DOHH2 (cell line): ENCODE results near the gene CD1C.

Experiments used
- H3F3A ChIP-seq: fragments of 200-600 bp; sonication (generic), shearing (Covaris generic); 2 replicates; pipeline ENCODE4 v1.6.0; 2016; ENCODE audit warnings: antibody characterized with exemption, mild to moderate bottlenecking; ENCODE audit not compliant: control insufficient read depth, insufficient read depth
- H3K27ac ChIP-seq: fragments of 200-600 bp; sonication (generic); 2 replicates; pipeline ENCODE4 v1.5.1; 2014; ENCODE audit warnings: low read depth, mild to moderate bottlenecking, low read length, moderate library complexity
- H3K27me3 ChIP-seq: fragments of 200-600 bp; sonication (generic); 2 replicates; pipeline ENCODE4 v1.6.1; 2014; ENCODE audit warnings: mild to moderate bottlenecking, low read length, mixed read lengths; ENCODE audit not compliant: control insufficient read depth
- H3K36me3 ChIP-seq: fragments of 200-600 bp; sonication (generic); 2 replicates; pipeline ENCODE4 v1.6.1; 2014; ENCODE audit warnings: mild to moderate bottlenecking, low read length, moderate library complexity, mixed read lengths; ENCODE audit not compliant: control insufficient read depth
- H3K4me1 ChIP-seq: fragments of 200-600 bp; sonication (generic); 2 replicates; pipeline ENCODE4 v1.6.1; 2014; ENCODE audit warnings: mild to moderate bottlenecking, low read length, mixed read lengths; ENCODE audit not compliant: control insufficient read depth
- H3K4me2 ChIP-seq: fragments of 200-600 bp; sonication (generic); 2 replicates; pipeline ENCODE4 v1.6.0; 2014; ENCODE audit warnings: mild to moderate bottlenecking, low read length, moderate library complexity
- H3K4me3 ChIP-seq: fragments of 200-600 bp; sonication (generic); 2 replicates; pipeline ENCODE4 v1.5.1; 2014; ENCODE audit warnings: mild to moderate bottlenecking, low read length, mixed read lengths
- H3K79me2 ChIP-seq: fragments of 200-600 bp; sonication (generic); 2 replicates; pipeline ENCODE4 v1.6.1; 2014; ENCODE audit warnings: mild to moderate bottlenecking, low read length, mixed read lengths; ENCODE audit not compliant: control insufficient read depth
- H3K9me2 ChIP-seq: fragments of 200-600 bp; sonication (generic); replicated peaks from 2 replicates; pipeline ENCODE4 v1.6.1; 2014; ENCODE audit warnings: mild to moderate bottlenecking, low read length, mixed read lengths; ENCODE audit not compliant: control insufficient read depth
- H3K9me3 ChIP-seq: fragments of 200-600 bp; sonication (generic); 2 replicates; pipeline ENCODE4 v1.6.1; 2014; ENCODE audit warnings: antibody characterized with exemption, low read length, mixed read lengths; ENCODE audit not compliant: control insufficient read depth, insufficient read depth
- H4K20me1 ChIP-seq: fragments of 200-600 bp; sonication (generic); 2 replicates; pipeline ENCODE4 v1.6.0; 2014; ENCODE audit warnings: low read depth, mild to moderate bottlenecking, antibody characterized with exemption, low read length, moderate library complexity; ENCODE audit not compliant: control insufficient read depth, insufficient read depth
- EZH2phosphoT487 ChIP-seq: fragments of 200-600 bp; sonication (generic); IDR thresholded peaks from 2 replicates; pipeline ENCODE4 v1.6.1; 2017; ENCODE audit warnings: borderline replicate concordance, mild to moderate bottlenecking, antibody characterized with exemption, low read length, moderate library complexity, mixed read lengths
- TF ChIP-seq, protein P1 (sequence below): fragments of 200-600 bp; sonication (generic); IDR thresholded peaks from one replicate; pipeline ENCODE4 v1.5.1; 2014; ENCODE audit warnings: antibody characterized with exemption, mild to moderate bottlenecking, low read depth, low read length; ENCODE audit not compliant: poor library complexity, severe bottlenecking

CD1C gene

DNA sequence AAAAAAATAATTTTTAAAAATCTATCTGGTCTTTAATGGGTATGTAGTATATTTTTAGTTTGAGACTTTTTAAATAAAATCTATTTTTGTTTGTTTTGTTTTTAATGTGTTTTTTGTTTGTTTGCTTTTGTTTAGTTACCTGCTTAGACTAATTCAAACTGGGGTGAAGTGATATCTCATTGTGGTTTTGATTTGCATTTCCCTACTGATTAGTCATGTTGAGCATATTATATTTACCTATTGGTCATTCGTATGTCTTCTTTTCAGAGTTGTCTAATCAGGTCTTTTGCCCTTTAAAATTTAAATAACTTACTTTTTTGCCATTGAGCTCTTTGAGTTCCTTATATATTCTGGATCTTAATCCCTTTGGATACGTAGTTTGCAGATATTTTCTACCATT, 21.3 kb downstream of the CD1C start:
- H3K9me3 ChIP-seq, result peaks cover 10% of the 10 kb centered on the region
- no peaks in the 10 kb centered on the region for H3K9me2 ChIP-seq
- peaks cover 17% of the 10 kb centered on the region for H3K4me1 ChIP-seq
- H3K79me2 ChIP-seq, result no peaks in the 10 kb centered on the region
- TF ChIP-seq, protein P1, sequence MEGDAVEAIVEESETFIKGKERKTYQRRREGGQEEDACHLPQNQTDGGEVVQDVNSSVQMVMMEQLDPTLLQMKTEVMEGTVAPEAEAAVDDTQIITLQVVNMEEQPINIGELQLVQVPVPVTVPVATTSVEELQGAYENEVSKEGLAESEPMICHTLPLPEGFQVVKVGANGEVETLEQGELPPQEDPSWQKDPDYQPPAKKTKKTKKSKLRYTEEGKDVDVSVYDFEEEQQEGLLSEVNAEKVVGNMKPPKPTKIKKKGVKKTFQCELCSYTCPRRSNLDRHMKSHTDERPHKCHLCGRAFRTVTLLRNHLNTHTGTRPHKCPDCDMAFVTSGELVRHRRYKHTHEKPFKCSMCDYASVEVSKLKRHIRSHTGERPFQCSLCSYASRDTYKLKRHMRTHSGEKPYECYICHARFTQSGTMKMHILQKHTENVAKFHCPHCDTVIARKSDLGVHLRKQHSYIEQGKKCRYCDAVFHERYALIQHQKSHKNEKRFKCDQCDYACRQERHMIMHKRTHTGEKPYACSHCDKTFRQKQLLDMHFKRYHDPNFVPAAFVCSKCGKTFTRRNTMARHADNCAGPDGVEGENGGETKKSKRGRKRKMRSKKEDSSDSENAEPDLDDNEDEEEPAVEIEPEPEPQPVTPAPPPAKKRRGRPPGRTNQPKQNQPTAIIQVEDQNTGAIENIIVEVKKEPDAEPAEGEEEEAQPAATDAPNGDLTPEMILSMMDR, result no peak
- no peak for TF ChIP-seq EZH2phosphoT487
- peak overlapping the region; percentile 31 for H3K4me2 ChIP-seq
- peak overlapping the region; percentile 53 for H3K27ac ChIP-seq
- no peaks in the 10 kb centered on the region for H4K20me1 ChIP-seq
- no peaks in the 10 kb centered on the region for H3K27me3 ChIP-seq
- no peak overlapping the region for H3K4me3 ChIP-seq
- peaks cover 9% of the 10 kb centered on the region for H3F3A ChIP-seq
- H3K36me3 ChIP-seq, result no peaks in the 10 kb centered on the region

DNA sequence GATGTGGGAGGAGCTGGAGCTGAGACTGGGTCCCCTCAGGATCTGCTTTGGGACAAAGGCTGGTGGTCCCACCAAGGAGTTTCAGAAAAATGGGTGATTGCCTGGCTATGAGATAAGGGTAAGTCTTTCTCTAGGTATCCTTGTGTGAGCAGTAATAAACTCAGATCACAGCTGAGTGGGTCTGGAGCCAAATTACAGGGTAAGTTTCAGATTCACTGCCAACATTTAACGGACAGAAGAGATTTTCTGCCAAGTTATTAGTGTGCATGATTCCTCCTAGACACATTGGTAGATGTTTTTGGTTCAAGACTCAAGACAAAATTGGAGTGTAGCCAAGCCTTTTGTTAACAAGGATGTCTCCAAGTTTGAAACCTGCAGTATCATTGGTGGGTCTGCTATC, 34.1 kb downstream of the CD1C start:
- Histone ChIP-seq H3K9me2 (no peaks in the 10 kb centered on the region), H3K27me3 (no peaks in the 10 kb centered on the region), H3K4me1 (0 out of 2 replicates have a peak, but pooled peaks cover 3% of the 10 kb centered on the region), H4K20me1 (no peaks in the 10 kb centered on the region), H3K4me3 (no peak overlapping the region), H3K27ac (no peak overlapping the region), H3K79me2 (no peaks in the 10 kb centered on the region), H3F3A (no peaks in the 10 kb centered on the region), H3K36me3 (no peaks in the 10 kb centered on the region), H3K4me2 (no peak overlapping the region), H3K9me3 (no peaks in the 10 kb centered on the region)
- no peak for TF ChIP-seq EZH2phosphoT487
- TF ChIP-seq, protein P1, result no peak

DNA sequence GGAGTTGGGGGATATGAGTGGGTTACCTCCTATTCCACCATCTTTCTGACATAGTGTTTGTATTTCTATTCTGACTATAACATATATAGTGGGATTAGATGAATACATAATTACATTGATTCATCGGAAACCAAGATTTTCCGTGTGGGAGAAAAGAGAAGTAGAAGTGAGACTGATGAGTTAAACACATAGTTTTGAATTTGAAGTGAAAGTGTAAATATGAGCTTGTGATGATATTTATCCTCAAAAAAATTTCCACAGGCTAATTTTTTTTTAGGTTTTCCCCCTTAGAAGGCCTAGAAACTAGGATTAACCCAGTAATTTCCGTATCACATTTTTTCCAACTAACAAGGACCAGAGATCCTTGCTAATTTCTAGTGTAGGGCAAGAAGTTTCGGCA, 34.7 kb downstream of the CD1C start:
- H3K27ac ChIP-seq, result no peak overlapping the region
- H3K36me3 ChIP-seq, result no peaks in the 10 kb centered on the region
- no peaks in the 10 kb centered on the region for H3K9me3 ChIP-seq
- no peak overlapping the region for H3K4me3 ChIP-seq
- H3K4me2 ChIP-seq, result no peak overlapping the region
- H3K9me2 ChIP-seq, result no peaks in the 10 kb centered on the region
- H3K4me1 ChIP-seq, result peaks cover 4% of the 10 kb centered on the region
- no peaks in the 10 kb centered on the region for H3K27me3 ChIP-seq
- H3K79me2 ChIP-seq, result no peaks in the 10 kb centered on the region
- no peaks in the 10 kb centered on the region for H4K20me1 ChIP-seq
- TF ChIP-seq, protein P1, result no peak
- TF ChIP-seq EZH2phosphoT487, result no peak
- H3F3A ChIP-seq, result no peaks in the 10 kb centered on the region

DNA sequence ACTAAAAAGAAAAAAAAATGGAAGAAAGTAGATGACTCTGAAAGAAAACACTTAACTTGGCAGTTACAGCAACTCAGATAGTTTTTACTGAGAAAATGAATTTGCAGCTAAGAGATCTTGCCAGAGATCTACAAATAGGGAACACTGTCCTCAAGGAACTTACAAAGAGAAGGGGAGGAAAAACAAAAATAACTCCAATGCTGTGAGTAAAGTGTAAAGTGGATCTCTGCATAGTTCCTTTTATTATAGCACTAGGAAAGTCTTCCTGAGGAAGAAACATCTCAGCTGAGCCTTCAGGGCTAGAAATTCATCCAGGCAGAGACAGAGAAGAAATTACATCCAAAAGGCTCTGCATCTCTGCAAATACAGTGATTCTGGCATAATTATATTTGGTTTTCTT, 37.8 kb downstream of the CD1C start:
- no peaks in the 10 kb centered on the region for H4K20me1 ChIP-seq
- no peaks in the 10 kb centered on the region for H3K79me2 ChIP-seq
- no peak overlapping the region for H3K4me2 ChIP-seq
- H3K4me1 ChIP-seq, result peaks cover 7% of the 10 kb centered on the region
- no peak overlapping the region for H3K4me3 ChIP-seq
- no peaks in the 10 kb centered on the region for H3K9me2 ChIP-seq
- H3K9me3 ChIP-seq, result no peaks in the 10 kb centered on the region
- H3K27ac ChIP-seq, result no peak overlapping the region
- no peaks in the 10 kb centered on the region for H3K36me3 ChIP-seq
- H3K27me3 ChIP-seq, result no peaks in the 10 kb centered on the region
- TF ChIP-seq EZH2phosphoT487, result no peak
- TF ChIP-seq, protein P1, result no peak
- H3F3A ChIP-seq, result no peaks in the 10 kb centered on the region
